ENCODE data around the gene TENM3. TPM values are rescaled to one million over a fixed set of nuclear protein-coding genes. Genes with fewer than 3 reads are reported as not detected.

The TENM3 gene
- total and polyA plus RNA-seq, 2 donors (not counting 3 experiments of a cell fraction or from before 2014, with no cell fraction given), result 3.2 to 6.2 TPM

- no peak for DNase-seq (ENCODE audit: low read depth, low spot score)
- Histone ChIP-seq H3K79me2 (ENCODE audit: control insufficient read depth, insufficient read depth, low read length) (no peaks in the 10 kb centered on the region), H3K9me1 (replicated peaks; ENCODE audit: control insufficient read depth, extremely low read depth, insufficient read depth, low read length) (no peaks in the 10 kb centered on the region), H2AFZ (ENCODE audit: low read depth, low read length) (no peak overlapping the region), H3K27ac (ENCODE audit: insufficient read depth, low read depth, low read length) (no peak overlapping the region), H3K4me2 (ENCODE audit: insufficient read depth, low read length) (no peak overlapping the region), H3K36me3 (ENCODE audit: control insufficient read depth in 2 of 2, extremely low read depth in 1 of 2, insufficient read depth in 2 of 2, low read length in 2 of 2) (no peaks in the 10 kb centered on the region), H3K4me1 (ENCODE audit: control insufficient read depth, extremely low read depth, insufficient read depth, low read length) (no peaks in the 10 kb centered on the region), H3K4me3 (replicated peaks in 1 of 3; ENCODE audit: insufficient read depth in 1 of 3, low read depth in 1 of 3, low read length in 3 of 3) (no peak overlapping the region), H3K9me3 (replicated peaks; ENCODE audit: control insufficient read depth, insufficient read depth, low read length) (no peaks in the 10 kb centered on the region), H3K27me3 (ENCODE audit: control insufficient read depth in 2 of 2, insufficient read depth in 2 of 2, low read length in 2 of 2) (no peaks in the 10 kb centered on the region), H4K20me1 (replicated peaks; ENCODE audit: control insufficient read depth, extremely low read depth, insufficient read depth, low read length) (no peaks in the 10 kb centered on the region), H3K9ac (replicated peaks; ENCODE audit: extremely low read depth, insufficient read depth, low read length) (no peak overlapping the region)
- no TSS peak for BruUV-seq (replicated peaks)
- POLR2A ChIA-PET, result no interaction called here
- FAIRE-seq, result no peak
- CTCF ChIA-PET, result interaction anchor here (1.3 kb wide), 1 partner anchor 13 kb away, joined by 3 read pairs; no protein-coding TSS in a partner anchor
- intact Hi-C loops (cut with micrococcal nuclease), result no loop called here
- dilution Hi-C loops (cut with MboI; ENCODE audit: extremely low pct_ligation_motif_present, low sequenced_read_pairs), result no loop called here
- TF ChIP-seq POLR2A (IDR thresholded peaks at IDR 0.05; ENCODE audit: low read depth, low read length), result no peak
- TF ChIP-seq, protein P1, sequence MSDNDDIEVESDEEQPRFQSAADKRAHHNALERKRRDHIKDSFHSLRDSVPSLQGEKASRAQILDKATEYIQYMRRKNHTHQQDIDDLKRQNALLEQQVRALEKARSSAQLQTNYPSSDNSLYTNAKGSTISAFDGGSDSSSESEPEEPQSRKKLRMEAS (IDR thresholded peaks at IDR 0.05; ENCODE audit: insufficient read depth, insufficient read length), result no peak
These were observed 497.9 kb downstream of the TENM3 start for GRCh38 chr4:182741054-182741453.

GRCh38 chr4:182741914-182742313, 498.7 kb downstream of the TENM3 start:
- no peaks in the 10 kb centered on the region for H4K20me1 ChIP-seq (replicated peaks; ENCODE audit: control insufficient read depth, extremely low read depth, insufficient read depth, low read length)
- H3K27ac ChIP-seq (ENCODE audit: insufficient read depth, low read depth, low read length), result no peak overlapping the region
- dilution Hi-C loops (cut with MboI; ENCODE audit: extremely low pct_ligation_motif_present, low sequenced_read_pairs) (no loop called here), intact Hi-C loops (cut with micrococcal nuclease) (no loop called here)
- H3K79me2 ChIP-seq (ENCODE audit: control insufficient read depth, insufficient read depth, low read length), result no peaks in the 10 kb centered on the region
- H3K4me3 ChIP-seq (replicated peaks in 1 of 3; ENCODE audit: insufficient read depth in 1 of 3, low read depth in 1 of 3, low read length in 3 of 3), result no peak overlapping the region
- BruUV-seq (replicated peaks), result no TSS peak
- ChIA-PET POLR2A (no interaction called here), CTCF (no interaction called here)
- H3K4me1 ChIP-seq (ENCODE audit: control insufficient read depth, extremely low read depth, insufficient read depth, low read length), result peaks cover 2% of the 10 kb centered on the region
- no peak overlapping the region for H3K4me2 ChIP-seq (ENCODE audit: insufficient read depth, low read length)
- DNase-seq (ENCODE audit: low read depth, low spot score), result no peak
- H3K9me3 ChIP-seq (replicated peaks; ENCODE audit: control insufficient read depth, insufficient read depth, low read length), result peaks cover 2% of the 10 kb centered on the region
- TF ChIP-seq FOS (IDR thresholded peaks at IDR 0.05; ENCODE audit: borderline replicate concordance, insufficient read depth, low read length) (no peak), POLR2A (IDR thresholded peaks at IDR 0.05; ENCODE audit: low read depth, low read length) (no peak), JUN (IDR thresholded peaks at IDR 0.05; ENCODE audit: borderline replicate concordance, insufficient read depth, insufficient read length, low read depth) (no peak), GATA2 (IDR thresholded peaks at IDR 0.05; ENCODE audit: insufficient read depth, insufficient read length, low read depth, low read length) (no peak), MYC (IDR thresholded peaks at IDR 0.05; ENCODE audit: low read depth, low read length) (no peak), EZH2 (IDR thresholded peaks at IDR 0.05; ENCODE audit: borderline replicate concordance, low read depth, low read length, severe bottlenecking) (no peak), POLR2AphosphoS5 (IDR thresholded peaks at IDR 0.05; ENCODE audit: insufficient read depth, low read depth, low read length) (no peak)
- TF ChIP-seq, protein P2, sequence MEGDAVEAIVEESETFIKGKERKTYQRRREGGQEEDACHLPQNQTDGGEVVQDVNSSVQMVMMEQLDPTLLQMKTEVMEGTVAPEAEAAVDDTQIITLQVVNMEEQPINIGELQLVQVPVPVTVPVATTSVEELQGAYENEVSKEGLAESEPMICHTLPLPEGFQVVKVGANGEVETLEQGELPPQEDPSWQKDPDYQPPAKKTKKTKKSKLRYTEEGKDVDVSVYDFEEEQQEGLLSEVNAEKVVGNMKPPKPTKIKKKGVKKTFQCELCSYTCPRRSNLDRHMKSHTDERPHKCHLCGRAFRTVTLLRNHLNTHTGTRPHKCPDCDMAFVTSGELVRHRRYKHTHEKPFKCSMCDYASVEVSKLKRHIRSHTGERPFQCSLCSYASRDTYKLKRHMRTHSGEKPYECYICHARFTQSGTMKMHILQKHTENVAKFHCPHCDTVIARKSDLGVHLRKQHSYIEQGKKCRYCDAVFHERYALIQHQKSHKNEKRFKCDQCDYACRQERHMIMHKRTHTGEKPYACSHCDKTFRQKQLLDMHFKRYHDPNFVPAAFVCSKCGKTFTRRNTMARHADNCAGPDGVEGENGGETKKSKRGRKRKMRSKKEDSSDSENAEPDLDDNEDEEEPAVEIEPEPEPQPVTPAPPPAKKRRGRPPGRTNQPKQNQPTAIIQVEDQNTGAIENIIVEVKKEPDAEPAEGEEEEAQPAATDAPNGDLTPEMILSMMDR (IDR thresholded peaks at IDR 0.05; ENCODE audit: extremely low read depth in 1 of 2, insufficient read depth in 1 of 2, low read depth in 1 of 2, low read length in 2 of 2), result no peak
- TF ChIP-seq, protein P1 (IDR thresholded peaks at IDR 0.05; ENCODE audit: insufficient read depth, insufficient read length), result no peak
- no peak overlapping the region for H2AFZ ChIP-seq (ENCODE audit: low read depth, low read length)
- H3K9me1 ChIP-seq (replicated peaks; ENCODE audit: control insufficient read depth, extremely low read depth, insufficient read depth, low read length), result no peaks in the 10 kb centered on the region
- H3K36me3 ChIP-seq (ENCODE audit: control insufficient read depth in 2 of 2, extremely low read depth in 1 of 2, insufficient read depth in 2 of 2, low read length in 2 of 2), result no peaks in the 10 kb centered on the region
- no peaks in the 10 kb centered on the region for H3K27me3 ChIP-seq (ENCODE audit: control insufficient read depth in 2 of 2, insufficient read depth in 2 of 2, low read length in 2 of 2)
- no peak for FAIRE-seq
- no peak overlapping the region for H3K9ac ChIP-seq (replicated peaks; ENCODE audit: extremely low read depth, insufficient read depth, low read length)
